Peyer's patch (tissue), 4 donors: ENCODE results near the gene SLC2A9. TPM values are rescaled to one million over a fixed set of nuclear protein-coding genes. Genes with fewer than 3 reads are reported as not detected.

ENCODE experiments used
- DNase-seq, 3 donors: peaks; one replicate each; pipeline ENCODE4 v3.0.0-alpha.2; 2017 to 2019
- H3K27ac ChIP-seq, 4 donors: fragments of 200-600 bp; sonication (generic); one replicate each; pipeline ENCODE4 v1.5.1; 2016 to 2019
- H3K27me3 ChIP-seq, 2 donors: fragments of 200-600 bp; sonication (generic); one replicate each; pipeline ENCODE4 v1.5.1; 2019
- H3K36me3 ChIP-seq, 3 donors: fragments of 200-600 bp; sonication (generic); one replicate each; pipeline ENCODE4 v1.5.1; 2016 to 2019
- H3K4me1 ChIP-seq, 4 donors: fragments of 200-600 bp; sonication (generic); one replicate each; pipeline ENCODE4 v1.5.1; 2016 to 2019
- H3K4me3 ChIP-seq, 4 donors: fragments of 200-600 bp; sonication (generic); 1 replicate in 3 of 4; 2 replicates in 1 of 4; pipeline ENCODE4 v1.5.1; 2016 to 2019; ENCODE audit warnings: mild to moderate bottlenecking in 1 of 4
- H3K9me3 ChIP-seq, 4 donors: fragments of 200-600 bp; sonication (generic); one replicate each; pipeline ENCODE4 v1.5.1; 2016 to 2019; ENCODE audit warnings: mild to moderate bottlenecking in 1 of 4
- CTCF ChIP-seq, 6 experiments: fragments of 450-650 bp in 4 of 6; fragments of 200-600 bp in 2 of 6; sonication (generic) in 1 of 6; IDR thresholded peaks; one replicate each; pipeline ENCODE4 v1.5.1; 2017 to 2019; ENCODE audit warnings: antibody characterized with exemption in 6 of 6, mild to moderate bottlenecking in 3 of 6, moderate library complexity in 1 of 6
- POLR2A ChIP-seq, 2 donors: fragments of 450-650 bp; IDR thresholded peaks; one replicate each; pipeline ENCODE4 v1.5.1; 2017; ENCODE audit warnings: antibody characterized with exemption in 2 of 2, mild to moderate bottlenecking in 2 of 2, moderate library complexity in 2 of 2
- total RNA-seq, 4 donors: library from RNA; depleted of rRNA; stranded (reverse); fragments of >200 nt; gene quantifications; one replicate each; pipeline ENCODE4 v1.1.0, GENCODE V29; 2016

The SLC2A9 gene
- total RNA-seq, 4 donors from 2014 or later = 8.3 to 24.1 (median 22.0) TPM

GRCh38 chr4:9963328-9963727, 58.0 kb downstream of the SLC2A9 start:
- H3K9me3 ChIP-seq = no peaks in the 10 kb centered on the region
- H3K36me3 ChIP-seq = no peaks in the 10 kb centered on the region
- H3K4me3 ChIP-seq = no peak overlapping the region
- H3K27ac ChIP-seq = no peak overlapping the region
- TF ChIP-seq CTCF (IDR thresholded peaks at IDR 0.05) = no peak
- TF ChIP-seq POLR2A (IDR thresholded peaks at IDR 0.05) = no peak
- no peaks in the 10 kb centered on the region for H3K4me1 ChIP-seq
- H3K27me3 ChIP-seq = no peaks in the 10 kb centered on the region
- no peak for DNase-seq

GRCh38 chr4:9962611-9963314, 58.5 kb downstream of the SLC2A9 start:
- no peaks in the 10 kb centered on the region for H3K36me3 ChIP-seq

GRCh38 chr4:9954468-9954867, 66.8 kb downstream of the SLC2A9 start:
- Histone ChIP-seq H3K9me3 (no peaks in the 10 kb centered on the region), H3K36me3 (no peaks in the 10 kb centered on the region), H3K4me3 (no peak overlapping the region), H3K27me3 (no peaks in the 10 kb centered on the region), H3K4me1 (no peaks in the 10 kb centered on the region), H3K27ac (no peak overlapping the region)
- TF ChIP-seq POLR2A (IDR thresholded peaks at IDR 0.05) = no peak
- no peak for TF ChIP-seq CTCF (IDR thresholded peaks at IDR 0.05)
- no peak for DNase-seq

More at GRCh38 chr4:9962611-9963314, 58.5 kb downstream of the SLC2A9 start:
- H3K27me3 ChIP-seq = no peaks in the 10 kb centered on the region
- DNase-seq = no peak
- H3K4me1 ChIP-seq = no peaks in the 10 kb centered on the region
- H3K9me3 ChIP-seq = no peaks in the 10 kb centered on the region
- H3K27ac ChIP-seq = no peak overlapping the region
- no peak overlapping the region for H3K4me3 ChIP-seq
- TF ChIP-seq POLR2A (IDR thresholded peaks at IDR 0.05) (no peak), CTCF (IDR thresholded peaks at IDR 0.05) (no peak)

- TF ChIP-seq POLR2A (IDR thresholded peaks at IDR 0.05) (no peak), CTCF (IDR thresholded peaks at IDR 0.05) (no peak)
These were observed 68.2 kb downstream of the SLC2A9 start for GRCh38 chr4:9953089-9953488.

GRCh38 chr4:9952415-9952950, 68.8 kb downstream of the SLC2A9 start:
- H3K27ac ChIP-seq = no peak overlapping the region
- no peak for TF ChIP-seq CTCF (IDR thresholded peaks at IDR 0.05)
- TF ChIP-seq POLR2A (IDR thresholded peaks at IDR 0.05) = no peak

More at GRCh38 chr4:9953089-9953488, 68.2 kb downstream of the SLC2A9 start:
- no peak for DNase-seq
- H3K36me3 ChIP-seq = no peaks in the 10 kb centered on the region
- H3K9me3 ChIP-seq = no peaks in the 10 kb centered on the region
- H3K27me3 ChIP-seq = no peaks in the 10 kb centered on the region
- H3K27ac ChIP-seq = no peak overlapping the region
- no peak overlapping the region for H3K4me3 ChIP-seq
- H3K4me1 ChIP-seq = no peaks in the 10 kb centered on the region

More at GRCh38 chr4:9952415-9952950, 68.8 kb downstream of the SLC2A9 start:
- H3K9me3 ChIP-seq = no peaks in the 10 kb centered on the region
- H3K27me3 ChIP-seq = no peaks in the 10 kb centered on the region
- no peaks in the 10 kb centered on the region for H3K36me3 ChIP-seq
- DNase-seq = no peak
- no peaks in the 10 kb centered on the region for H3K4me1 ChIP-seq
- no peak overlapping the region for H3K4me3 ChIP-seq
